HG02571 (cell line): ENCODE data around the gene MIEN1.
A peak's percentile ranks its signal among the peaks of the same experiment; 100 is the strongest.
"Not testable (repeated sequence)": the region's sequence is repeated elsewhere in the genome, so short reads cannot be mapped to it uniquely, and the experiment has no call there.

Source experiments
- ATAC-seq: cut with Tn5 transposase; IDR thresholded peaks from one replicate; pipeline ENCODE4 v1.9.1; 2021; ENCODE audit warnings: mild to moderate bottlenecking, moderate library complexity; ENCODE audit not compliant: unreplicated experiment

MIEN1 gene, protein sequence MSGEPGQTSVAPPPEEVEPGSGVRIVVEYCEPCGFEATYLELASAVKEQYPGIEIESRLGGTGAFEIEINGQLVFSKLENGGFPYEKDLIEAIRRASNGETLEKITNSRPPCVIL

DNA sequence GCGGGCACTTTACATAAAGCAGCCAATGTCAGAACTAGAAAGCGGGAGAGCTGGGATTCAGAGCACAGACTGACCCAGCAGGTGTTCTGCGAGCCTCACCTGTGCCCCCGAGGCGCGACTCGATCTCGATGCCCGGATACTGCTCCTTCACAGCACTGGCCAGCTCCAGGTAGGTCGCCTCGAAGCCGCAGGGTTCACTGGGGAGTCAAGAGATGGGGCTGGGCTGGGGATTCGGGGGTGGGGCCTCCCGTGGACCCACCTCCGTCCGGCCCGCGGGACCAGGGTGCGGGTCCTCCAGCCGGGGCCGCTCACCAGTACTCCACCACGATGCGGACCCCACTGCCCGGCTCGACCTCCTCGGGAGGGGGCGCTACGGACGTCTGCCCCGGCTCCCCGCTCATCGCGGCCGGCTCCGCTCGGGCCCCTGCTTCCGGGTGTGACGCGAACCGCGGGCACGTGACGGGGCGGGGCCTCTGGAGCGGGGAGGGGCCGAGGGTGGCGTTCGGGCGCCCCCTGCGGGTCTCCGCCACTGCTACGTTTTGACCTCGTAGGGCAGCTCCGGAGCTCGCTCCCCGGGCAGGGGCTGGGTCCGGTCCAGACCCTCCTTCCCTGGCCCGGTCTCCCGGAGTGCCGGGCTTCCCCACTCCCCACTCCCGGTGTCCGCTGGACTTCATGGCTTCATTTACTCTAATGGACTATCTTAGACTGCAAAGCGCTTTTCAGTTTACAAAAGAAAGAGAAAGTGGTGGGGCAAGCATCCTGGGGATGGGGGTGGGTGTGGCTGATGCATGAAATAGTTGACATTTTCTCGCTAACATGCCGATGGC is at the start of gene MIEN1:
Gene MIEN1, minus strand, starts transcription at position 438 of the 827 bp plus-strand sequence. Its CDS starts 37 bp downstream, at position 401.
- peak; percentile 82 for ATAC-seq

DNA sequence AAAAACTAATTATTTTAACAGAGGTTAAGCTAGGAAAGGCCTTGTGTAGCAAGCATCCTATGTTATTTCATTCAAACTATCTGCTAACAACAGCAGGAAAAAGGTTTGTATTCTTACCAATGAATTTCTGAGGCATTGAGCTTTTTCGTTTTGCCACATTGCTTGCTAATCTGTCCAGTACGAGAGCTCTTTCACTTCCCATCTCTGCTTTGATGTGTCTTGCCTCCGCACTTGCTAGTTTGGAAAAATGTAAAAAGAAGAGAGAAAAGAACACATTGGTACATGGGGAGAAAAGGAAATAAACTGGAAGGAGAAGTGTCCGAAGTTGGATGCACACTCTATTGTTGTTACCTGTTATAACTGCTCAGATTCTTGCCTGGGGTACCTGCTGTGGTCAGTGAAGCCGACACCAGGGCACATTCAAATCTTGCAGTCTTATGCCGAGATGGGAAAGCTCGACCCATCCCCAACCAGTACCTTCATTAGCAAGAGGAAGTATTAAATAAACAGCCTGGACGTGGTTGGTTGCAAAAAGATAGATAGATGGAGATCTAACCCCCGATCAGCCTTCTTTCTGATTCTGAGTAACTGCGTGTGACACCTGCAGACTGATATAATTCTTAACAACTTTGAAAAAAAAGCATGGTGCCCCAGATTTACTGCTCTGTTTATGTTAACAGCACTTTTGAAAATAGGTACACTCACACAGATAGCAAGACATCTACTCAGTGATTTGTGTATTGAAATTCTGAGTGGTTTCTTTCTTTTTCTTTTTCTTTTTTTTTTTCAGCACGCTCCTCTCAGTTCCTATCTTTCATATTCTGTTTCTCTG is 47.4 kb upstream of the MIEN1 start:
- peak; percentile 44 for ATAC-seq

DNA sequence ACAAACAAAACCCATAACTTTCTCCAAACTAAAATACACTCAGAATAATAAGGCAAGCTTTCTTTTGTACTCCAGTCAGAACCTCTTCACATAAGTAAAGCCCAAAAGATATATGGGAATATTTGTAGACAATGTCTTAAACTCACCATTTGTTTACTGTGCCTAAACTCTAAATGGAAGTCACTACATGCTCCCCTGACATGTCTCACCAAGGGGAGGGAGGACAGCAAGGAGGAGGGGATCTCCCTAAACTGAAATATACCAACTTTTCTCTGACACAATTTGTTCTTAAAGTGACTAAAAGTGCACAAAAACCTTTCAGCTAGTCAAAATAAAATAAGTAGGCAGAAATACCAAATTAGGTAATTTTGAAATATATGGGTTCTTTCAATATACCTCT is 45.9 kb upstream of the MIEN1 start:
- no peak for ATAC-seq

DNA sequence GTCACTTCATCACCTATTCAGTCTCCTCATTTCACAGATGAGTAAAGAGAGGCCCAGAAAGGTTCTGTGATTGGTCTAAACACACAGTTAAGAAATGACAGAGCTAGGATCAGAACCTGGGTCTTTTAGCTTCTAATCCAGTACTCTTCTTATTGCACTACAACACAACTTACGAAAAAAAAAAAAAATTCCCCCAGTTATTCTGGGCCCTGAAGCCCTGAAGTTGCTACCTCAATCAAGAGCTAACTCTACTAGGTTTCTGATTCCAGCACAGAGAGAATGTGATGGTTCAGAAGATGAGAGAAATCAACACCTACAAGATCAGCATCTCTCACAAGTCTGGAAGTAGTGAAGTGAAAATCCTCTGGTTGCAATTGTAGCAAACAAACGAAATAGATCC is 44.7 kb upstream of the MIEN1 start:
- no peak for ATAC-seq

DNA sequence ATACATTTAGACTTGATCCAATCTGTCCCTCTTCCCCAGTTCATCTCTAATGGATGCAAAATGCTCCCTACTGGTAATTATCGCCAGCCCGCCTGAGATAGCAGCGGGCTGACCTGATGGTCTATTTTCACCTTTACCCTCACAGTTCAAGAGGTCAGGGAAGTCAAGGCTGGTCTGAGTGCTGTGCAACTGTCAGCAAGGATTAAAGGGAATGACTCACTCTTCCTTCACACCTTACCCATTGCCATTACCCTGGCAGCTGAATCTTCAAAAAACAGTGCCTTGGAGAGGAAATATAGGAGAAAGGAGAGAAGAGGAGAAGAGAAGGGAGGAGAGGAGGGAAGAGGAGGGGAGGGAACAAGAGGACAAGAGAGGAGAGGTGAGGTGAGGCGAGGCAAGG is 43.7 kb upstream of the MIEN1 start:
- ATAC-seq: no peak

DNA sequence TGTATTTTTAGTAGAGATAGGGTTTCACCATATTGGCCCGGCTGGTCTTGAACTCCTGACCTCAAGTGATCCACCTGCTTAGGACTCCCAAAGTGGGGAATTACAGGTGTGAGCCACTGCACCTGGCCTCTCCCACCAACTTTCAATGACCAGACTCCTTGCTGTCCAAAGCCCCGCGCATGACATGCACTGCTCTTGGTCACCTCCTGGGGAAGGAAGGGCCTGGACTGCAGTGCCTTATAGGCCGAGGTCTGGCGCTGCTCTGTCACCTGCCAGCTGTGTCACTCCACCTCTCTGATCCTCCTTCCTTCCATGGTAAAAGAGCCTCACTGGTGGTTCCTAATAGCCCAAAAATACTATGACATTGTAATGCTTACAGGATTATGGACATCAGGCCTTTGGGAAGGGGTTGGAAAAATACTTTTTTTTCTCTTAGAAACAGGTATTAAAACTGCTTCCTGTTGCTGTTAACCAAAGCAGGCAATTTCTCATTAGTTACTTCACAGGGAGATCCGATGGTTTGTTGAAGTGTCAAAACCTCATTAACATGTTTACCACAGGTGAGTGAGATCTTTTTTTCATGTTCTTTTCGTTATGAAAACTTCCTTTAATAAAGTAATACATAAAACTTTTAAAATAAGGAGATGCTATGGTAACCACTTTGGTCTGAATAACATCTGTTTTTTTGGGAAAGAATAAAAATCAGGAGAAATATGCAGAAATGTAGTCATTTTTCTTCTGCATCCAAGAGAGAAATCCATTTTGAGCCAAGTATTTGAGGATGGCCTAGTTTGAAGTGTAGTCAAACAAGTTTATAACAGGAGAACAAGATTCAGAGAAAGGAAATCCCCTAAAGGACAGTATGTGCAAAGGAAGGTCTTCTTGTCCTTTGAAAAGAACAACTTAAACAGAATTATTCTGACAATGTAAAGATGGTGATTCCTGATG is 42.9 kb upstream of the MIEN1 start:
- ATAC-seq: no peak

DNA sequence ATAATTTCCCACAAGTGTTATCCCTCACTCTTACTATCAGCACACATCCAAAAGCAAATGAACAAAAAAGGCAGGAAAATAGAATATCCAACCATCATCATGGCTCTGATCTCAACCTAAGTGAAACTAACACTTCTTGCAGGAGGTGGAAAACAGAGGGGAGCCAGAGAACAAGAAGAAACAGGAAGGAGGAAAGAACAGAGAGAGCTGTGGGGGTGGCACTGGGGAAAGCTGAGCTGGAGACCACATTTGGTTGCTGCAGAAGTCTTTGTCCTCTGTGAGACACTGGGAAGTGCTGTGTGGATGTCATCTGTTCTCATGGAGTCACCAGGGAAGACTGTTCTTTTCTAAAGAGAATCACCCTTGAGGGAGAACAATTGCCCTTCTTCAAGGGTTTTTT is 42.1 kb upstream of the MIEN1 start:
- no peak for ATAC-seq

DNA sequence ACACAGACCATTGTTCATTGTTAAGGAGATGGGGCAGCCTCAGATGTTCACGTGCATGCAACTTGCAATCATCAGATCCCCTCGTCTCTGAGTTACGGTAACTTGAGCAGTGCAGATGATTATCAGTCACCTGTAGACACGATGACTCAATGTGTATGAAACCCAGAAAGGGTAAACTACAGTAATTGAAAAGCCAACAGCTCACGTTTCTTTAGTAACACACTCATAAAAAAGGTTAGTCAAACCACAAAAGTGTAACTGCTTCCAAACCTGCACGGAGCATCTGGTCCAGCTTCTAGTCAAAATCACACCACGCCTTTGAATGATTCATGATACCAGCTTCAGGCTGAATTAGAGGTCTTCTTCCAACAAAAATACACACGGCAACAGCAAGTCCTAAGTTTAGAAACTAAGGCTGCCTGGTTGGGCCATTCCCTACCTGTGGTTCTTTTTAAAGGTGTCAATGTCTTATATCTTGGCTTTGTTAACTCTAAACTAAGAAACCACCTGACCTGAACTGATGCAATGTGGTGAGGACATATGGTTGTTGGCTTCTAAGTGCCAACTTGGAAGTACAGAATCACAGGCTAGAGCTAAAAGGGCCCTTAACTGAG is 39.7 kb upstream of the MIEN1 start:
- ATAC-seq: peak; percentile 45

DNA sequence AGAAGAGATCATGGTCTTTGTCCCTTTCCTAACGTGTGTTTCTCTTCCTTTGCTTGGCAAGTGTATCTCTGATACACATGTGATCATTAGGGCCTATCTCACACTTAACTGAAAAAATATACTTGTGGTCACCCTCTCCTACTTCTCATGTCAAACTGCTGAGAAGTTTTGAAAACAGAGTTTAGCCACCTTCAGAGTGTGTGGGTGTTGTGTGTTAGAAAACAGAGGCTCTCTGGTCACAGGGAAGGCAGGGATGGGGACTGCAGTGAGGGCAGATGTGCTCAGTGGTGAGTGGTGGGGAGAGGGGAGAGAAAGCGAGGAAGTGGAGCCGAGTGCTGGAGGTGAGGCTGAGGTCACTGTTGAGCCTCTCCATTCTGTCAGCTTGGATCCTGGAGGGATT is 36.8 kb upstream of the MIEN1 start:
- ATAC-seq: no peak

DNA sequence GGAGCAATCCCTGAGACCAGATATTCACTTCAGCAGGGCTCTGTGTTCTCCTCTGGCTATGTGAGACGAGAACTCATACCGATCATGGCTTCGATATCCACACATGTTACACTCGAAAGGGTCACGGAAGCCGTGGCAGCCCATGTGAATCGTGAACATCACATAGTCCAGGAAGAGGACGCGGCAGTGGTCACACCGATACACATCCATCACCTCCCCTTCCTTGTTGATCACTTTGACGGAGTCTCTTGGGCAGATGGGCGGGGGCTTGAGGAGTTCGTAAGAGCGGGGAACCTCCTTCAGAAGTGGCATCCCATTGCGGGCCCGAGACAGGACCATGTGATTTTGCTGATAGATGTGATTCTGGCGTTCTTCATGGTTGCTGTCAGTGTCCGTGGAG is 35.4 kb upstream of the MIEN1 start:
- no peak for ATAC-seq

DNA sequence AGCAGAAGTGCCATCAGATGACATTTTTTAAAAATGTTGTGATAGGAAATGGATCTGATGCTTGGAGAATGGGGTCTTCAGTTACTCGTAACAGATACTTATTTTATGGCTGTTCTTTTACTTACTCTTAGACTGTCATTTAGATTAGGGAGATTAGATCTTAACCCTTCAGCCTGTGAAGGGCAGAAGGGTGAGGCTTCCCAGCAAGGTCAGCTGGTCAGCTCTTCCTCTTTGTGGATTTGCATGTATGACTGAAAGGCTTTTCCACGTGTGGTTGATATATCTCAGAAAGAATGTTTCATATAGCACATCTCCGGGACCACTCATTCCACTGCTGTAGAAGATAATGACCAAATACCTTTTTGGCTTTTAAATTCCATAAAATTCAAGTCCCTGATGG is 34.8 kb upstream of the MIEN1 start:
- no peak for ATAC-seq

DNA sequence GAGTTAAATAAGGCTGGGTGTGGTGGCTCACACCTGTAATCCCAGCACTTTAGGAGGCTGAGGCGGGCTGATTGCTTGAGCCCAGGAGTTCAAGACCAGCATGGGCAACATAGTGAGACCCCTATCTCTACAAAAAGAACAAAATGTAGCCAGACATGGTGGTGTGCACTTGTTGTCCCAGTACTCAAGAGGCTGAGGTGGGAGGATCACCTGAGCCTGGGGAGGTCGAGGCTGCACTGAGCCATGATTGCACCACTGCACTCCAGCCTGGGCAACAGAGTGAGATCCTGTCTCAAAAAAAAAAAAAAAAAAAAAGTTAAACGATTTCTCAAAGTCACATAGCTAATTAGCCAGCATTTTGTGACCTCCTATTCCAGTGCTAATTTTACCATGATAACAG is 33.8 kb upstream of the MIEN1 start:
- ATAC-seq: not testable (repeated sequence)

DNA sequence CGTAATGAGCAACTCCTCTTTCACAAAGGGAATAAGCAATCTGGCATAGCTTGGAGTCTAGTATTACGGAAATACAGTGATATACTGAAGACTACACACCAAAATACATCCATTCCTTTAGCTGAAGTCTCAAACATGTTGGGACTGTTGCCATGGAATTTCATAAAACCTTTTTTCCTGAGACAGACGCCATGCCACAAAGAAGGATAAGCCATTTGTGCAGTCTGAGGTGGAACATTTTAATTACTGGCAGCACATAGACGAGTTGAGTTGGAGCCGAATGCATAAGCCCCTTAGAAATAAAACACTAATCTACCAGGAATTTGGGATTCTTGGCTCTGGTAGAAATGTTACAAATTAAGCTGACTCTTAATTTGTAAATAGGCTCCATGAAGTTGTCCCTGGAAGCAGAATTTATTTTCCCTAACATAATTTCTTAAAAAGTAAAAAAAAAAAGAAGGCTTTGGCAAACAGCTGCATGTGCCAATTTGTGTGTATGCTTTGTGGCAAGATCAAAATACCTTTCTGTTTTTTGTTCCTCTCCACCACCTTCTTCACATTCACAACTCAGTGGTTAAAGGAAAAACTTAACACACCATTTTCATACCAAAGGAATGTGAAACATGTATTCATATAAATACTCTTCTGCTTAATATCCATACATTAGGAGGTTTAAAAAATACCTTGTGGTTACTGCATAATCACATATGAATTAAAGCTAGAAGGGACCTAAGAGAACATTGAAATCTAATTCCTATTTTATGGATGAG is 32.9 kb upstream of the MIEN1 start:
- ATAC-seq: no peak

DNA sequence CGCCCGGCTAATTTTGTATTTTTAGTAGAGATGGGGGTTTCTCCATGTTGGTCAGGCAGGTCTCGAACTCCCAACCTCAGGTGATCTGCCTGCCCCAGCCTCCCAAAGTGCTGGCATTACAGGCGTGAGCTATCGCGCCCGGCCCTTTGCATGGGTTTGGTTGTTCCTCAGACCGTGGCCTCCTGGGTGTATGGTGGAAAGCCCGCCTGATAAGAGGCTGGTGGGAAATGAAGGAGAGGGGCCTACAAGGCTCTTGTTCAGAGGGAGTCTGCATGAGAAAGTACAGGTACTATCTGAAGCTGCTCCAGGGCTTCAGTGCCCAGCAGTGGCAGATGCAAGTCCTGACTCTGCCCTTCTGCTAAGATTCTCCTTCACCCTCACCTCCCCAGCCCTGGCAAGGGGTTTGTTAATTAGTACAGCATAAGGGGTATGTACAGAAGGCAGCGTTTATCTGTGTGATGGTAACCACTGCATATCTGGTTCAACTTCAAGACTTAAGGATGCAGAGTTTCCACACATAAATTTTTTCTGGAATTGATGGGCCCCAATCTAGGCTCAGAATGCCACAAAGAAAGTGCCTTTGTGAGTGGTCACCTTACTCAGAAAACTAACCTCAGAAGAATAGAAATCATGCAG is 31.6 kb upstream of the MIEN1 start:
- no peak for ATAC-seq

DNA sequence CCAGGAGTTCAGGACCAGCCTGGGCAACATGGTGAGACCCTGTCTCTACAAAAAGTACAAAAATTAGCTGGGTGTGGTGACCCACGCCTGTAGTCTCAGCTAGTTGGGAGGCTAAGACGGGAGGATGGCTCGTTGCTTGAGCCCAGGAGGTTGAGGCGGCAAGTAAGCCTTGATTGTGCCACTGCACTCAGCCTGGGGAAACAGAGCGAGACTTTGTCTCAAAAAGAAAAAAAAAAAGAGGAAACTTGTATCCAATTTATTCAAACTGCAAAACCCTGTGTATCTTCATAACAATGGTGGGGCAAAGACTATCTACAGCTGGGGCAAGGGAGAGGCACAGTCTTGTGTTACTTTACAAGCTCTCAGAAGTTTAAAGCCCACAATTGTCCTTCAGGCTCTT is 28.9 kb upstream of the MIEN1 start:
- ATAC-seq: no peak

DNA sequence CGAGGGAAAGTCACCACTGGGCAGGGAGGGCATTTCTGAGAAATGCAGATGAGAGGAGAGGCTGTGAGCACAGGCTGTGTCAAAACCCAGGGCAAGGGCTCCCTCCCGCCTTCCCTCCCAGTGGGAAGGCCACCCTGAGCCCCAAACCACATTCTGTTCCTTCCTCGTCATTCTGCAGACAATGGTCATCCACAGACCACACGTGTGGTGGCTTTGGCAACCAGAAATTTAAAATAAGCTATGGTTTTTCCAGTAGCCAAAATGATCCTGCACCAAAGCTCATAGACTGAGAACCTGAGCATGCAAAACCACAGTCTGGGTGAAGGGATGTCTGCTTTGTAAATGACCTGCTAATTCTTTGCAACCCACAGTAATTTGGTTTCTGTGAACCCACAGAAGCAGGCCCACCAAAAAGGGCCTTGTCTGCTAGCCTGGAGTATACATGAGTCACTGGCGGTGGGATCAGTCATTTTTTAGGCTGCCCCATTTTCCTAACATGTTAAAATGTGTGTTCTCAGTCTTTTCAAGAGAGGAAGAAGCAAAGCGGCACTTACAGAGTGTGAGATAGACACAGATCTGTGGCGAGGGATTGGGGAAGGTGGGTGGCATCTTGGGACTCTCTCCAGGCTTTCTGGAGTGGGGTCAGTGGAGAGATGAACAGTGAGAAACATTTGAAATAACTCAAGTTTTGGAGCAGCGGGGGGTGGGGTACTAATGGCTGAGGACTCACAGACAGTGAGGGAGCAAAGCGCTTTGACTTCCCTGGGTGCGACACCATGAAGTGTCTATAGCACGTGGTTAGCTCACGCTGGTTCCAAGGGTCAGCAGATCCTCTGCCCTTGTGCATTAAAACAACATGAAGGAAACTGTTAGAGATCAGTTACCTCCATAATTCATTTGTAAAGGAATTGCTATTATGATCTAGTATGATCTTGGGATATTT is 27.9 kb upstream of the MIEN1 start:
- ATAC-seq: no peak

DNA sequence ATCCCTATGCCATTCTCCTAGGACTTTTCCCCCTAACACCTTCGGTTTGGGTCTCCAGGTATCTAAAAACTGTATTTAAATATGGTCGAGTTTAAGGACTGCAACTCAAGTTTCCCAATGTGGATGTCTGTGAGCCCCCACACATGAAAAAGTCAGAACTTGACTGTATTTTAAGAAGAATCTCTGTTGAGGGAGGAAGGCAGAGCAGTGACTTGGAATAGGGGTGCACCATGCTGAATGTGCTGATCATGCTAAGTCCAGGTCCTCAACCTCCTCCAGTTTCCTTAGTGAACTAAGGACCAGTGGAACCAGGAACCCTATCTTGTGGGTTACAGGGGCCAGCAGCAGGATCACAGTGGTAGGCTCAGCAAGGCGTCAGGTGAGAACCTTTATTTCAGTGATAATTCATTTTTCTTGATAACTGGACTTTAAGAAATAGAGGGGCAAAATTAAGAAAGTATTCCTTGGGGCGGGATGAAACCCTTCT is 26.9 kb upstream of the MIEN1 start:
- ATAC-seq: no peak
